Small intestine (tissue), 7 donors: ENCODE measurements around the gene FASTKD2. TPM values are rescaled to one million over a fixed set of nuclear protein-coding genes. Genes with fewer than 3 reads are reported as not detected.

Source experiments
- DNase-seq, 2 donors: peaks; one replicate each; pipeline versions ENCODE4 v3.0.0 to v3.0.0-alpha.2; 2013
- FAIRE-seq: peaks from 2 replicates; lab custom pipeline; 2012; peaks lifted over from hg19 to GRCh38; lab: Jason Lieb, UNC
- H3K27ac ChIP-seq, 3 donors: one replicate each; pipeline ENCODE4 v1.5.1; 2013; ENCODE audit warnings: low read length in 2 of 3, mild to moderate bottlenecking in 2 of 3, control low read depth in 1 of 3, inconsistent platforms in 1 of 3, low read depth in 1 of 3, moderate library complexity in 1 of 3
- H3K27me3 ChIP-seq, 3 donors: one replicate each; pipeline ENCODE4 v1.6.1; 2013; ENCODE audit warnings: low read length in 3 of 3, inconsistent platforms in 1 of 3; ENCODE audit not compliant: control insufficient read depth in 3 of 3, insufficient read depth in 3 of 3
- H3K36me3 ChIP-seq, 3 donors: one replicate each; pipeline ENCODE4 v1.6.1; 2013; ENCODE audit warnings: low read length in 3 of 3, inconsistent platforms in 1 of 3, low read depth in 1 of 3, mild to moderate bottlenecking in 1 of 3, moderate library complexity in 1 of 3; ENCODE audit not compliant: control insufficient read depth in 3 of 3, insufficient read depth in 2 of 3
- H3K4me1 ChIP-seq, 3 donors: one replicate each; pipeline ENCODE4 v1.6.1; 2013; ENCODE audit warnings: low read length in 2 of 3, inconsistent platforms in 1 of 3, low read depth in 1 of 3, mild to moderate bottlenecking in 1 of 3, moderate library complexity in 1 of 3; ENCODE audit not compliant: control insufficient read depth in 3 of 3, insufficient read depth in 2 of 3
- H3K4me3 ChIP-seq, 3 donors: one replicate each; pipeline ENCODE4 v1.5.1; 2013; ENCODE audit warnings: low read length in 3 of 3, control low read depth in 1 of 3, inconsistent platforms in 1 of 3, low read depth in 1 of 3, mild to moderate bottlenecking in 1 of 3, moderate library complexity in 1 of 3
- H3K9me3 ChIP-seq, 2 donors: one replicate each; pipeline ENCODE4 v1.6.1; 2013; ENCODE audit warnings: low read depth in 1 of 2, low read length in 1 of 2; ENCODE audit not compliant: control insufficient read depth in 2 of 2, insufficient read depth in 1 of 2
- WGBS, 3 donors: extraction: QIAGEN DNeasy Blood & Tissue Kit; methylation state at CpG; one replicate each; pipeline ENCODE4 v1.1.7; 2013; 5-methylcytosine and 5-hydroxymethylcytosine counted together
- polyA plus RNA-seq, 4 donors: library from polyadenylated mRNA; stranded (reverse) in 3 of 4; unstranded in 1 of 4; fragments of 200-250 nt in 3 of 4; fragments of 120-200 nt in 1 of 4; gene quantifications; one replicate each; pipeline versions ENCODE4 v1.2.1 to v1.2.3, GENCODE V29; 2013
- donor health status: healthy with polysubstance abuse.
- donor health status: control.
- donor health status: control.
- donor health status: Bipolar disorder and iron deficiency.
- donor health status: healthy.

FASTKD2 gene
- polyA plus RNA-seq, 4 donors, result 6.5 to 34.8 (median 13.4) TPM

DNA sequence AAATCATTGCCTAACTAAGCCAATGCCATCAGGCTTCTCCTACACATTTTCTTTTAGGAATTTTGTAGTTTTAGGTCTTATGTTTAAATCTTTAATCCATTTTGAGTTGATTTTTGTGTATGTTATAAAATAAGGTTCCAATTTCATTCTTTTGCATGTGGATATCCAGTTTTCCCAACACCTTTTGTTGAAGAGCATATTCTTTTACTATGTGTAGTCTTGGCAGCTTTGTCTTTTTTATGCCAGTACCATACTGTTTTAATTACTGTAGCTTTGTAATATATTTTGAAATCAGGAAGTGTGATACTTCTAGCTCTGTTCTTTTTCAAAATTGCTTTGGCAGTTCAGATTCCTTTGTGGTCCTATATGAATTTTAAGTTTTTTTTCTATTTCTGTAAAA is 11.0 kb downstream of the FASTKD2 start:
- H3K4me1 ChIP-seq, result no peaks in the 10 kb centered on the region
- H3K36me3 ChIP-seq, result peaks cover 6 to 19% (median 11%) of the 10 kb centered on the region in 3 donors
- DNase-seq, result no peak
- H3K4me3 ChIP-seq, result no peak overlapping the region
- no peaks in the 10 kb centered on the region for H3K27me3 ChIP-seq
- no peak for FAIRE-seq
- peaks cover 0 to 13% of the 10 kb centered on the region in 2 donors for H3K9me3 ChIP-seq
- H3K27ac ChIP-seq, result no peak overlapping the region

GRCh38 chr2:206780671-206781070 is 15.3 kb downstream of the FASTKD2 start:
- Histone ChIP-seq H3K4me1 (no peaks in the 10 kb centered on the region), H3K4me3 (no peak overlapping the region), H3K27ac (no peak overlapping the region), H3K36me3 (peaks cover 14 to 27% (median 19%) of the 10 kb centered on the region in 3 donors), H3K9me3 (peaks cover 0 to 13% of the 10 kb centered on the region in 2 donors), H3K27me3 (no peaks in the 10 kb centered on the region)
- whole genome bisulfite sequencing, 3 donors, result 95 to 100% (median 100%) methylated on average over 2 of the region's 2 CpGs
- DNase-seq (no peak), FAIRE-seq (no peak)

DNA sequence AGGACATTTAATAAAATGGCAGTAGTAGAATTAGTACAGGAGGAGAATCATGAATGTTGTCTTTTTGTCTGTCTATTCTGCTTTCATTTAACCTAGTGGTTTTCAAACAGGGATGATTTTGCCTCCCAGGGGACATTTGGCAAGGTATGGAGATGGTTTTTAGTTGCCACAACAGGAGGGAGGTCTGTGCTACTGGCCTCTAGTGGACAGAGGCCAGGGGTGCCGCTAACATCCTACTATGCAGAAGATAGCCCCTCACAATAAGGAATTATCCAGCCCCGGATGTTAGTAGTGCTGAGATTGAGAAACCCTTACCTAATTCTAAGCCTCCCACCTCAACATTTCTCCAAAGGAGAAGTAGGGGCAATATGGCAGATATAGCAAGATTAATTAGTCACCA is 18.3 kb downstream of the FASTKD2 start:
- Histone ChIP-seq H3K27me3 (no peaks in the 10 kb centered on the region), H3K27ac (no peak overlapping the region), H3K4me3 (no peak overlapping the region), H3K36me3 (peaks cover 19 to 31% (median 29%) of the 10 kb centered on the region in 3 donors), H3K4me1 (no peaks in the 10 kb centered on the region), H3K9me3 (peaks cover 0 to 10% of the 10 kb centered on the region in 2 donors)
- no peak for FAIRE-seq
- WGBS, 3 donors, result 85 to 95% (median 94%) methylated on average over 2 of the region's 2 CpGs
- DNase-seq, result no peak

DNA sequence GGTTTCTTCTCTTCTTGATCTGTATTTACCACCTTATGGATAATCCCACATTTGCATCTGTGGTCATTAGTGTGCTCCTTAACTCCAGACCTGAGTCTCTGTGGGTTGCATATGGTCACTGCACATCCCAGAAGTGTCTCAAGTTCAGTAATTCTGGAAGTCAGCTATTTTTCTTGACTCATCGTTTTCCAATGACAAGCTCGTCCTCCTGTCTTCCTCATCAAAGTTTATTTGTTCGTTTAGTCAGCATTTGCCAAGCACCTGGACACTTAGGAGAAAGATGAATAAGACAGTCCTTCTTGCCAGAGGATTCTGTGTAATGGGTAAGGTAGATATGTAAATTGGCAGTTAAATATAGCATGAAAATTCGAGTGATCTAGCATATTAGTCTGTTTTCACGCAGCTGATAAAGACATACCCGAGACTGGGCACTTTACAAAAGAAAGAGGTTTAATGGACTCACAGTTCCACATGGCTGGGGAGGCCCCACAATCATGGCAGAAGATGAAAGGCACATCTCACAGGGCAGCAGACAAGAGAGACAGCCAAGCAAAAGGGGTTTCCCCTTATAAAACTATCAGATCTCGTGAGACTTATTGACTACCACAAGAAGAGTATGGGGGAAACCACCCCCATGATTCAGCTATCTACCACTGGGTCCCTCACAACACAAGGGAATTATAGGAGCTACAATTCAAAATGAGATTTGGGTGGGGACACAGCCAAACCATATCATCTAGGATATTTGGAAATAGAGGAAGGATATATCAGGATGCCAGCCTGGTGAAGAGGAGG is 19.4 kb downstream of the FASTKD2 start:
- Histone ChIP-seq H3K4me1 (no peaks in the 10 kb centered on the region), H3K4me3 (no peak overlapping the region), H3K27ac (no peak overlapping the region), H3K27me3 (no peaks in the 10 kb centered on the region), H3K9me3 (peaks cover 0 to 6% of the 10 kb centered on the region in 2 donors), H3K36me3 (peaks cover 19 to 32% (median 28%) of the 10 kb centered on the region in 3 donors)
- WGBS, 3 donors, result 81 to 85% (median 85%) methylated on average over 7 of the region's 7 CpGs
- no peak for FAIRE-seq
- DNase-seq, result no peak

GRCh38 chr2:206790311-206790935 is 25.0 kb downstream of the FASTKD2 start:
- Histone ChIP-seq H3K9me3 (no peaks in the 10 kb centered on the region), H3K4me1 (no peaks in the 10 kb centered on the region), H3K27me3 (no peaks in the 10 kb centered on the region), H3K27ac (no peak overlapping the region), H3K36me3 (peaks cover 11 to 26% (median 15%) of the 10 kb centered on the region in 3 donors), H3K4me3 (no peak overlapping the region)
- FAIRE-seq (no peak), DNase-seq (no peak)
- 80 to 87% (median 85%) methylated on average over 3 of the region's 3 CpGs for WGBS, 3 donors

DNA sequence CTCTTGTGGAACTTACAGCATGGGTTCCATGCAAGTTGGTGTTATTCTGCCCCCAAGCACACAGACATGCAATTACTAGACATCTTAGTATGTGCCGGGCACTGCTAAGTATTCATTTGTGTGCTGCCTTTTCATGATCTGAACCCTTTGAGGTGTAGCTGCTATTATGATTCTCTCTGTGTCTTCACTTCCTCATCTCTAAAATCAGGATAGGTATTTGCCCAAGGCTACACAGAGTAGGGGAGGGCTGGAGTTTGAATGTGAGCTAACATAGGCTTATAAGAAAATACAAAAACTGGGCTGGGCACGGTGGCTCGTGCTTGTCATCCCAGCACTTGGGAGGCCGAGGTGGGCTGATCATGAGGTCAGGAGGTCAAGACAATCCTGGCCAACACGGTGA is 27.2 kb downstream of the FASTKD2 start:
- no peaks in the 10 kb centered on the region for H3K9me3 ChIP-seq
- H3K27me3 ChIP-seq, result no peaks in the 10 kb centered on the region
- H3K4me3 ChIP-seq, result no peak overlapping the region
- H3K27ac ChIP-seq, result no peak overlapping the region
- peaks cover 7 to 23% (median 18%) of the 10 kb centered on the region in 3 donors for H3K36me3 ChIP-seq
- FAIRE-seq (no peak), DNase-seq (no peak)
- WGBS, 3 donors, result 90 to 96% (median 94%) methylated on average over 5 of the region's 5 CpGs
- no peaks in the 10 kb centered on the region for H3K4me1 ChIP-seq

- DNase-seq (peak in 1 of 2 donors; percentile 7), FAIRE-seq (no peak)
- 20 to 69% (median 26%) methylated on average over 4 of the region's 4 CpGs for WGBS, 3 donors
- Histone ChIP-seq H3K9me3 (no peaks in the 10 kb centered on the region), H3K4me3 (no peak overlapping the region), H3K27ac (no peak overlapping the region), H3K4me1 (no peaks in the 10 kb centered on the region), H3K27me3 (no peaks in the 10 kb centered on the region), H3K36me3 (peaks cover 0 to 16% (median 3%) of the 10 kb centered on the region in 3 donors)
Observed at GRCh38 chr2:206797376-206797775, 32.0 kb downstream of the FASTKD2 start.

- Histone ChIP-seq H3K4me3 (no peak overlapping the region), H3K9me3 (no peaks in the 10 kb centered on the region), H3K27ac (no peak overlapping the region), H3K36me3 (peaks cover 0 to 16% (median 0%) of the 10 kb centered on the region in 3 donors), H3K4me1 (no peaks in the 10 kb centered on the region), H3K27me3 (no peaks in the 10 kb centered on the region)
- WGBS, 3 donors, result 81 to 89% (median 88%) methylated on average over 5 of the region's 5 CpGs
- DNase-seq (no peak), FAIRE-seq (no peak)
Observed at GRCh38 chr2:206798000-206798399, 32.6 kb downstream of the FASTKD2 start.
